LoVo (cell line): ENCODE measurements around the gene GPA33.

Source experiments
- DNase-seq: peaks from one replicate; pipeline ENCODE4 v3.0.0-alpha.2; 2016; ENCODE audit warnings: low spot score

GPA33 gene

GRCh38 chr1:167086033-167086432, 4.1 kb downstream of the GPA33 start:
- peak; percentile 68 for DNase-seq

- DNase-seq, result no peak
Observed at GRCh38 chr1:167084757-167085156, 5.4 kb downstream of the GPA33 start.

- DNase-seq, result no peak
Observed at GRCh38 chr1:167083871-167084270, 6.3 kb downstream of the GPA33 start.

GRCh38 chr1:167083066-167083665, 7.0 kb downstream of the GPA33 start:
- peak; percentile 65 for DNase-seq

GRCh38 chr1:167082511-167083027, 7.6 kb downstream of the GPA33 start:
- peak; percentile 94 for DNase-seq

GRCh38 chr1:167081594-167082156, 8.5 kb downstream of the GPA33 start:
- DNase-seq, result no peak

GRCh38 chr1:167077868-167078210, 12.3 kb downstream of the GPA33 start:
- DNase-seq, result no peak

- DNase-seq, result no peak
Observed at GRCh38 chr1:167077128-167077867, 12.9 kb downstream of the GPA33 start.

- no peak for DNase-seq
Observed at GRCh38 chr1:167076136-167076710, 14.0 kb downstream of the GPA33 start.

- DNase-seq, result no peak
Observed at GRCh38 chr1:167071286-167071685, 18.9 kb downstream of the GPA33 start.

GRCh38 chr1:167068761-167069160, 21.4 kb downstream of the GPA33 start:
- DNase-seq, result no peak

GRCh38 chr1:167067904-167068303, 22.3 kb downstream of the GPA33 start:
- no peak for DNase-seq

- DNase-seq, result peak; percentile 76
Observed at GRCh38 chr1:167066333-167067122, 23.6 kb downstream of the GPA33 start.

GRCh38 chr1:167065471-167065870, 24.7 kb downstream of the GPA33 start:
- DNase-seq, result no peak

- no peak for DNase-seq
Observed at GRCh38 chr1:167064621-167065020, 25.6 kb downstream of the GPA33 start.

- DNase-seq, result no peak
Observed at GRCh38 chr1:167061073-167061464, 29.1 kb downstream of the GPA33 start.

GRCh38 chr1:167060141-167061072, 29.8 kb downstream of the GPA33 start:
- DNase-seq, result no peak

GRCh38 chr1:167059809-167060107, 30.4 kb downstream of the GPA33 start:
- DNase-seq, result no peak

GRCh38 chr1:167059045-167059808, 30.9 kb downstream of the GPA33 start:
- DNase-seq, result peak; percentile 59

- peak; percentile 20 for DNase-seq
Observed at GRCh38 chr1:167057241-167057688, 32.9 kb downstream of the GPA33 start.
